HS-27A (cell line): ENCODE measurements around the gene SAMHD1.
"Not testable (repeated sequence)": the region's sequence is repeated elsewhere in the genome, so short reads cannot be mapped to it uniquely, and the experiment has no call there.

Experiments
- DNase-seq: peaks from one replicate; pipeline ENCODE4 v3.0.0-alpha.2; 2012; ENCODE audit warnings: low read depth, missing footprints

SAMHD1 gene

GRCh38 chr20:36956016-36956415 lies 4.5 kb upstream of the SAMHD1 start:
- DNase-seq = no peak

GRCh38 chr20:36951979-36952738 lies 651 bp upstream of the SAMHD1 start:
- DNase-seq = no peak

- no peak for DNase-seq
Observed at GRCh38 chr20:36950414-36951197, 902 bp downstream of the SAMHD1 start.

- no peak for DNase-seq
Observed at GRCh38 chr20:36941401-36941835, 10.1 kb downstream of the SAMHD1 start.

- DNase-seq = no peak
Observed at GRCh38 chr20:36937402-36937770, 14.1 kb downstream of the SAMHD1 start.

- not testable (repeated sequence) for DNase-seq
Observed at GRCh38 chr20:36936761-36937401, 14.6 kb downstream of the SAMHD1 start.

- DNase-seq = no peak
Observed at GRCh38 chr20:36936341-36936740, 15.2 kb downstream of the SAMHD1 start.

GRCh38 chr20:36933571-36933970 lies 17.9 kb downstream of the SAMHD1 start:
- DNase-seq = not testable (repeated sequence)

GRCh38 chr20:36932476-36933426 lies 18.8 kb downstream of the SAMHD1 start:
- no peak for DNase-seq

GRCh38 chr20:36932067-36932466 lies 19.4 kb downstream of the SAMHD1 start:
- not testable (repeated sequence) for DNase-seq

GRCh38 chr20:36929691-36930090 lies 21.8 kb downstream of the SAMHD1 start:
- no peak for DNase-seq

- no peak for DNase-seq
Observed at GRCh38 chr20:36929290-36929689, 22.2 kb downstream of the SAMHD1 start.

- no peak for DNase-seq
Observed at GRCh38 chr20:36927704-36928103, 23.8 kb downstream of the SAMHD1 start.

GRCh38 chr20:36926653-36927200 lies 24.8 kb downstream of the SAMHD1 start:
- DNase-seq = no peak

- DNase-seq = no peak
Observed at GRCh38 chr20:36925234-36925633, 26.3 kb downstream of the SAMHD1 start.

- DNase-seq = no peak
Observed at GRCh38 chr20:36924167-36925045, 27.1 kb downstream of the SAMHD1 start.

- DNase-seq = no peak
Observed at GRCh38 chr20:36920334-36920730, 31.2 kb downstream of the SAMHD1 start.

GRCh38 chr20:36919715-36920333 lies 31.7 kb downstream of the SAMHD1 start:
- DNase-seq = peak; percentile 24

GRCh38 chr20:36917943-36918342 lies 33.6 kb downstream of the SAMHD1 start:
- DNase-seq = no peak

- no peak for DNase-seq
Observed at GRCh38 chr20:36917240-36917639, 34.3 kb downstream of the SAMHD1 start.
